HG02943 (cell line): ENCODE measurements around the gene PPRC1.

Experiments
- ATAC-seq: cut with Tn5 transposase; IDR thresholded peaks from one replicate; pipeline ENCODE4 v1.9.1; 2021; ENCODE audit warnings: mild to moderate bottlenecking, low read depth, moderate library complexity; ENCODE audit not compliant: unreplicated experiment

The PPRC1 gene

DNA sequence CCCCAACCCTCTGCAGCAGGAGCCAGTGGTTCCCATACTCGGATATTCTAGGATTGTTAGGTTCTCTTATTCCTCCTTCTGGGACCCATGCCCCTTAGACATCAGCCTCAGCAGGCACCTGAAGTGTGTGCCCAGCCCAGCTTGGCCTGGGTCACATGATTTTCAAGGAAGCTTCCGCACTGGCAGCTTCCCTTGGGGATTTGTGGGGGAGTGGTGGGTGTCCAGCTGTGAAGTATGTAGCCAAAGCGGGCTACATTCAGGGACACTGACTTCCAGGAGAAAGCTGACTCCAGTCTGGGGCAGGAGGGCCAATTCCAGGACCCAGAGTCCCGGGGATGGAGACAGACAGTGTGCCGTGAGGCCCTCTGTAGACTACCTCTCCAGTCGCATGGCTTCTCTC is 14.0 kb upstream of the PPRC1 start:
- ATAC-seq, result no peak

DNA sequence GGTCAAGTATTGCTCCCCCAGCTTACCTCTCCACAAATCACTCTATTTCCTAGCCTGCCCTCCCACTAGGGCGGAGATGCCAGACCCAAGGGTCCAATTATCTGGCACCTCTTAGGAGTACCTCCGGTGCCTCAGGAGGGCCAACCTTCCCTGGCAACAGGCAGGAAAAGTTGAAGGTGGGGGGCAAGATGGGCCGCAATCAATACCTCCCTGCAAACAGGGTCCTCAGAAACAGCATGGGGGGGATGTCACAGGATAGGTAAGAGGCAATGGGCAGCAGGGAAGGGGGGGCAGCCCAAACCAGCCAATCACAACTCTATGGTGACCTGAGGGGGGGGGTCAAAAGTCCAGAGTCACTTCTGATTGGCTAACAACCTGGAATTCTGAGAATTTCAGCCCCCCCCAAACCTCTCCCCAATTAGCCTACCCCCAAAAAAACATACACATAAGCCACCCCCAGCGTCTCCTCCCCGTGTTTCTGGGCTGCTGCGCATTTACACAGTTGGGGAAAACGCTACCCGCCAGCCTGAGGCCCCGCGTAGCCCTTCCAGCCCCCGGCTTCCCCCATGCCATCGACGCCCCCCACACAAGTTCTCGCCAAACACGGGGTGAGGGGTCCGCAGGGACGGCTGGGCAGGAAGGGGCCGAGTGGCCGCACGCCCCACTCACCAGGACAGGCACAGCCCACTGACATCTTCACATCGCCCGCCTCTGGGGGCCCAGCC is 13.3 kb upstream of the PPRC1 start:
- no peak for ATAC-seq

DNA sequence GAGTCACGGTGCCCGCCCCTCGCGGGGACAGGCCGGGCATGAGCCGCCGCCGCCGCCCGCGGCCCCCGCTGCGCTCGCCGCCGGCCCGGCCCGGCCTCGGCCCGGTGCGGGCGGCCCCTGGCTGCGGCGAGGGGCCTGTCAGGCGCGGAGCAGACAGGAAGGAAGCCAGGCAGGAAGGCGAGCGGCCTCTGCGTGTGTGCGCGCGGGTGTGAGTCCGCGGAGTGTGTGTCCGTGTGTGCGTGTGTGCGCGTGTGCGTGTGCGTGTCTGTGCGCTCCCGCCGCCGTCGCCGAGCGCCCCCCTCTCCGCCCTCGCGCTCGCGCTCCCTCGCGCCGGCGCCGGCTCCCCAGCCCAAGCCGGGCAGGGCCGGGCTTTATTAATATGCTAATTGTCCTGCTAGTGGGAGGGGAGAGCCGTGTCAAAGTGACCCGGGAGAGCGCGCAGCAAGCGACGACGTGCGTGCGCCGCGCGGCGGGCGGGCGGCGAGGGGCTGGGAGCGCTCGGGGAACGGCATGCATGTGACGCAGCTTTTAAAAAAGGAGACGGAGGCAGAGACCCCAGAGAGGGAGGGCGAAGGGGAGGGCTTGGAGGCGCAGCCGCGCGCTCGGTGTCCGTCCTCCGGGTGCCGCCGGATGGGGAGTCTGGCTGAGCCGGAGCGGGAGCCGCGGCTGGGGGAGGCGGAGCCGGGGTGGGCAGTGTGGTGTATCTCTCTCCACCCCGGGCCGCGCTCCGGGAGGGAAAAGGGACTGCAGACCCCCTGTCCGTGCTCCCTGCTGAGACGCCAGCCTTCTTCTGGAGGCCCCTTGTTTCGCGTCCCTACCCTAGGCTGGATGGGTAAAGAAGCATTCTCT is 12.5 kb upstream of the PPRC1 start, which contains the start of gene LDB1:
Gene LDB1 (minus strand): TSS at position 227 of the 849 bp plus-strand sequence. CDS start 258 bp downstream, outside the sequence.
- ATAC-seq, result peak; percentile 58

DNA sequence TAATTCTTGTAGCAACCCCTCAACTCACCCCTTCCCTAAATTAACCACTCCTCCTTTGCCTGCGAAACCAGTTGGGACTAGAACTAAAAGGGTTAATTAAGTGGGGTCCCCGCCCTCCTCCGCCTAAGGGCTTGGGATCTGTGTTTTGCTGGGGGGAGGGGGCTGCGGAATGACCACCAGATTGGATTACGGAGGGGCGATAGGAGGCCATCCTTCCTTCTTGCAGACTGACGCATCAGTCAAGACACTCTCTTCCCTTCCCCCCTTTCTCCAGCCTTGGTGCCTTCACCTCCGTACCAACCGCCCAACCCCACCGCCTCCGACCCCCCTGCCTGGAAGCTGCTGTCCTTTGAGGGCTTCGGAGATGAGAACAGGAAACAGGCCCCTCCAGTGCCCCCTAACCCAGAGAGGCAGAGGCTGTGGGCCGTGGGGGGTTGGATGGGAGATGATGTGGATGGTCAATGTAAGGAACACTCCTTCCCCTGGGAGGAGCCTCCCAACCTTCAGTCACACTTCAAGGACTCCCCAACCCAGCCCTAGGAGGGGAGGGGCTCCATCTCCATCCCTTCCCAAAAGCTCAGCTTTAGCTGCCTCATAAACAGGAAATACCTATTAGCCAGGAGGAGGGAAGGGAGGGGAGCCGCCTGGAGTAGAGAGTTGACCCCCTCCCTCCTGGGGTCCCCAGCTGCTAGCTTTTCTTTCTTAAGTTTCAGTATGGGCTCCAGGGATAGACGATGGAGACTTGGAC is 11.7 kb upstream of the PPRC1 start:
- ATAC-seq, result no peak

DNA sequence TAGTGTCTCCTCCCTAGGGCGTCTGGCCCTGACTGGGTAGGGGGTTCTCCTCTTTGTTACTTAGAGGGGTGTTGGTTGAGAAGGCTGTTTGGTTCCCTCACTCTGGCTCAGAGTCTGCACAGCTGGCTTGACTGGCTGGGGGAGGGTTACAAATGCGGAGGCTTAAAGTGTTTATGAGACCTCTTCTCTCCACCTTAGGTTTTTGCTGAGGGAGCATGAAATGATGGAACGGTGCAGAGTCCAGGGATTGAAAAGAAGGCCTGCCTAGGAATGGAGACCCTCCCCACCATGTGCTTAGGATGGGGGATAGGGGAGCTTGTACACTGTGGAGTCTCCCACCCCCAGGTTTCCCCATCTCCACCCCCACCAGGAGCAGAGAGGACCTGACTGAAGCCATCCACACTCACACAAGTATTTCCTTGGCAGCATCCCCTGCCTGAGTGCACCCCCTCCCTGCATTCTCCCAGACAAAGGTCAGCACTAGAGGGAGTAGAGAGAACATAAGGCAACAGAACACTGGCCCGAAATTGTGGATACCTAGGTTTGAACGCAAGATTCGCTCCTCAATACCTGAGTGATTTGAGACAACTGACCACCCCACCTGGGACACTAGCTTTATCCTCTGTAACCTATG is 11.0 kb upstream of the PPRC1 start:
- ATAC-seq, result no peak

DNA sequence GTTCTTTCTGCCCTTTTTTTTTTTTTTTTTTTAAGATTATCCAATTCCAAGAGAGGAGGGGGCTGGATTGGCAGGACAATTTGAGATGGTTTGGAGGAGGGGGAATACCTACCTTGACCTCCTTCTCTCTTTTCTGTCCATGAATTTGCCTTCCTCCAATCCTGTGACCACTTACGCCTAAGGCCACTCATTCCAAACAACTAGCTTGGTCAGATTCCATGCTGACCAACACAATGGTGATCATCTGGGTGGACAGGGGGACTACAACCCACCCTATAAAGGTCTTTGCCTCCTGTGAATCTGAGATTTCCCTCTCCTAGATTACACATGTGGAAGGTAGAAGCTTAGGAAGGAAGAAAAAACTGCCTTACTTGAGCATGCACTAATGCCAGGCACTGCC is 10.4 kb upstream of the PPRC1 start:
- ATAC-seq, result no peak

DNA sequence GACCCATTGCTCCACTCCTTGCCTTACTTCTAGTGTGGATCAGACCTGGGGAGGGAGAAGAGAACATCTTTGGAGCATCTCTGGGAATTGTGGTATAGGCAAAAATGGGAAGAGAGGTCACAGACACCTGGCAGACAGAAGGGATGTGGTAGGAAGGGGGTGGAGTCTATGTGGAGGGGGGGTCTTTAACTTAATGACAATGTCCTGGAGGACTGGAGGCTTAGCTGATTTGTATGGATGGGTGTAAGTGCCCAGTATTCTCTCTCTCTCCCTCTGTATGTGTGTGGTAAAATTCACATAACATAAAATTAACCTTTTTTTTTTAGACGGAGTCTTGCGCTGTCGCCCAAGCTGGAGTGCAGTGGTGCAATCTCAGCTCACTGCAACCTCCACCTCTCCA is 9.6 kb upstream of the PPRC1 start:
- ATAC-seq, result no peak

DNA sequence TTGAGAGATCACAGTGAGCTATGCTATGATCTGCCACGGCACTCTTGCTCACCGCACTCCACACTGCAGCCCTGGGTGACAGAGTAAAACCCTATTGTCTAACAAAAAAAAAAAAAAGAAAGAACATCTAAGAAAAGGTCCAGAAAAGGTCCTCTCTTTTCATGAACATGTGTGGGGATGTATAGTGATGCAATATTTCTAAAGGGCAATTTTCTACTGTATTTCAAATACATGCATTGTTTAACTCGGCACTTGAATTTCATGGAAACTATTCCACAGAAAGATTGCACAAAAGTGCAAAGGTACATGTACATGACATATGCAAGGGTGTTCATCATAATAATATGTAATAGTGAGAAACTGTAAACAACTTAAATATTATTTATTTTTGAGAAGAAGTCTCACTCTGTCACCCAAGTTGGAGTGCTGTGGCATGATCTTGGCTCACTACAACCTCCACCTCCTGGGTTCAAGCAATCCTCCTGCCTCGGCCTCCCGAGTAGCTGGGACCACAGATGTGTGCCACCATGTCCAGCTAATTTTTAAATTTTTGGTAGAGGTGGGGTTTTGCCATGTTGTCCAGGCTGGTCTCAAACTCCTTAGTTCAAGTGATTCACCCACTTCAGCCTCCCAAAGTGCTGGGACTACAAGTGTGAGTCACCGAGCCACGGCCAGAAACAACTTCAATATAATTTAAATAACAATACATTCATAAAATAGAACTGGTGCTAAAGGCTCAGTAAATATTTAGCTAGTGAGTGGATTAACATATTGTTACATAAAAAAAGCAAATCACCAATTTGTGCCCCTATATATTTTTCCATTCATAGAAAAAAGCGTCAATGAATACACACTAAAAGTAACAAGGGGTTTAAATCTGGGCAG is 1.3 kb upstream of the PPRC1 start:
- no peak for ATAC-seq

DNA sequence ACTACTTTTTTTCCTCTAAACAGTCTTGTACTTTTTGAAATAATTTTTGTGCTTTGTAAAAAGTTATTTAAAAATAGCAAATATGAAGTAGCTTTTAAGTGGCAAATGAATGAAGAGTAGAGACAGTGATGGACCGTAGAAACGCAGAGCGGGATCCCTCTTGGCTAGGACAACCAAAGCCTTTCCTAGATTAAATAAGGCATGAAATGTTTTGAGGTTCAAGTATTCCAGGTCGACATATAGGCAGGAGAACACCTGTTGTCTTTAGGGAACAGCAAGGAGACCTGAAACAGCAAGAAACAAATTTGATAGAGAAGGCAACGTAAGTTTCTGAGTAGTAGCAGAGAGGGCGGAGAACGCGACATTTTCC is 662 bp upstream of the PPRC1 start:
- no peak for ATAC-seq

DNA sequence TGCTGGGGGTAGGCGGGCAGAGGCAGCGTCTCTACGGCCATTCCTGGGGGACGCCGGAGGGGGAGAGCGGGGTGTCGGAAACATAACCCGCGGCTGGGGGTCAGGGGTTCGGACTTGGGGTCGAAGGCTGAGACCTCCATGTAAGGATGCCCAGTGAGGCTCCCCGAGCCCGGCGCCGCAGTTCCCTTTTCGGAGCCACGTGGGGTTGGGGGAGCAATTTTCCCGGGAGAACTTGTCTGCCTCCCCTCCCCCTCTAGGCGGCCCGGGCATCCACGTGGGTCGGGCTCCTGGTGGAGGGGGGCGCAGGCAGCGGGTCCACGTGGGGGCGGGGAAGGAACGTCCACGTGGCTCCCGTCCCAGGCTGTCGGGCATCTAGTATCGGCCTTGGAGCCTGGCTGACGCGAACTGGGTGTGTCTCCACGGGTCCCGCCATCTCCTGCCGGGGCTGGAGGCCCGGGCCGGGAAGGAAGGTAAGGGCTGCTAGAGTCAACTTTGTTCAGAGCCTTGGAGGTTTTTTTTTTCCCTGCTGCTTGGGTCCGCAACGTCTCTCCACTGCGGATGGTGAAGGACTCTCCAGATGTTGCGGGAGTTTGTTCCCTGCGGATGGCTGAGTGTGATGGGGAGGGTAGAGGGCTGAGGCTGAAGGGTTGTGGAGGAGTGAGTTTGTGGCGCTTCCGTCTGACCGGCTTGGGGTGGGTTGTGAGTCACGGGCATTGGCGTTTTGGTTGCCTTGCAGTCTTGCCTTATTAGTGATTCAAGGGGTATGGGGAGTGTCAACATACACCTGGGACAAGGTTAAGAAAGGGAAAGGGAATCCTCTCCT is 744 bp downstream of the PPRC1 start:
- no peak for ATAC-seq

DNA sequence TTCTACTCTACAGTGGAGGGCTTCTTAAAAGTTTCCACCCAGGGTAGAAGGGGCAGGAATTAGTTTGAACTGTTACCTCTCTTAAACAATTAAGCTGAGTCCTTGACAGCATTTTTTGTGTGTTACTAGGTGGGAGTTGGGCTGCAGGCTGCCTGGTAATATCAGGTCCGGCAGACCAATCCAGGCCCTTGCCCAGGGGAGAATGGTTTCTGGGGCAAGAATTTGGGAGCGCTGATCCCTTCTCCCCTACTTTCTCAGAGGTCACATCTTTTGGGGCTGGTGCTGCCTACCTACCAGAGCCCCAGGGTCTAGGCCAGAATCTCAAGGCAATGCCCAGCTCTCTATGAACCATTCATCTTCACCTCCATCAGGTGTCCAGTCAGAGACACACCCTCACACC is 1.6 kb downstream of the PPRC1 start:
- ATAC-seq, result no peak

DNA sequence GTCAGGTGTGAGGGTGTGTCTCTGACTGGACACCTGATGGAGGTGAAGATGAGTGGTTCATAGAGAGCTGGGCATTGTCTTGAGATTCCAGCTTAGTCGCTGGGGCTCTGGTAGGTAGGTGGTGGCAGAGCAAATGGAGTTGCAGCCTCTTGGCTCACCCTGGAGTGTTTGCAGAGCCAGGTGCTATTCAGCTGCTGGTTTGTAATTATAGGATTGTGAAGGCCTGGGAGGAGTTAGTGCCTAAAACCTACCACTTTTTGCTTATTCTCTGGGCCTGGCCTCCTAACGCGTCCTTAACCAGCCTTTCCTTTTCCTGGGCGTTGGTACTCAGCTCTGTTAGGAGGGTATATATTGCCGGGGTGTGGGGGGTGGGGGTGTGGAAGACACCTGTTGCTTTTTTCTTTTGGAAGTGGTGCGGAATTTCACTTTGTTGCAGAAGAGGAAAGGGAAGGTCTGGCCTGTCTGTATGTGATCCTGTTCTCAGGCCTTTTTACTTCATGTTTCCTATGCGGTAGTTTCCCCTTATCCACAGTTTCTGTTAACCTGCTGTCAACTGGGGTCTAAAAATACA is 3.2 kb downstream of the PPRC1 start:
- ATAC-seq, result no peak

DNA sequence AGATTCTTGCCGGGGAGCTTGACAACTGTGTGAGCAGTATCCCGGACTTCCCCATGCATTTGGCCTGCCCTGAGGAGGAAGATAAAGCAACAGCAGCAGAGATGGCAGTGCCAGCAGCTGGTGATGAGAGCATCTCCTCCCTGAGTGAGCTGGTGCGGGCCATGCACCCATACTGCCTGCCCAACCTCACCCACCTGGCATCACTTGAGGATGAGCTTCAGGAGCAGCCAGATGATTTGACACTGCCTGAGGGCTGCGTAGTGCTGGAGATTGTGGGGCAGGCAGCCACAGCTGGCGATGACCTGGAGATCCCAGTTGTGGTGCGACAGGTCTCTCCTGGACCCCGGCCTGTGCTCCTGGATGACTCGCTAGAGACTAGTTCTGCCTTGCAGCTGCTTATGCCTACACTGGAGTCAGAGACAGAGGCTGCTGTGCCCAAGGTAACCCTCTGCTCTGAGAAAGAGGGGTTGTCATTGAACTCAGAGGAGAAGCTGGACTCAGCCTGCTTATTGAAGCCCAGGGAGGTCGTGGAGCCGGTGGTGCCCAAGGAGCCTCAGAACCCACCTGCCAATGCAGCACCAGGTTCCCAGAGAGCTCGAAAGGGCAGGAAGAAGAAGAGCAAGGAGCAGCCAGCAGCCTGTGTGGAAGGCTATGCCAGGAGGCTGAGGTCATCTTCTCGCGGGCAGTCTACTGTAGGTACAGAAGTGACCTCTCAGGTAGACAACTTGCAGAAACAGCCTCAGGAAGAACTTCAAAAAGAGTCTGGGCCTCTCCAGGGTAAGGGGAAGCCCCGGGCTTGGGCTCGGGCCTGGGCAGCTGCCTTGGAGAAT is 6.7 kb downstream of the PPRC1 start:
- ATAC-seq, result no peak

DNA sequence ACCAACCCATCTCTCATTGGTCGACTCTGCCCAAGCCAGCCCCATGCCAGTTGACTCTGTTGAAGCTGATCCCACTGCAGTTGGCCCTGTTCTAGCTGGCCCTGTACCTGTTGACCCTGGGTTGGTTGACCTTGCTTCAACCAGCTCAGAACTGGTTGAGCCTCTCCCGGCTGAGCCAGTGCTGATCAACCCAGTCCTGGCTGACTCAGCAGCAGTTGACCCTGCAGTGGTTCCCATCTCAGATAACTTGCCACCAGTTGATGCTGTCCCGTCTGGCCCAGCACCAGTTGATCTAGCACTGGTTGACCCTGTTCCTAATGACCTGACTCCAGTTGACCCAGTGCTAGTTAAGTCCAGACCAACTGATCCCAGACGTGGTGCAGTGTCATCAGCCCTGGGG is 7.4 kb downstream of the PPRC1 start:
- ATAC-seq, result no peak

DNA sequence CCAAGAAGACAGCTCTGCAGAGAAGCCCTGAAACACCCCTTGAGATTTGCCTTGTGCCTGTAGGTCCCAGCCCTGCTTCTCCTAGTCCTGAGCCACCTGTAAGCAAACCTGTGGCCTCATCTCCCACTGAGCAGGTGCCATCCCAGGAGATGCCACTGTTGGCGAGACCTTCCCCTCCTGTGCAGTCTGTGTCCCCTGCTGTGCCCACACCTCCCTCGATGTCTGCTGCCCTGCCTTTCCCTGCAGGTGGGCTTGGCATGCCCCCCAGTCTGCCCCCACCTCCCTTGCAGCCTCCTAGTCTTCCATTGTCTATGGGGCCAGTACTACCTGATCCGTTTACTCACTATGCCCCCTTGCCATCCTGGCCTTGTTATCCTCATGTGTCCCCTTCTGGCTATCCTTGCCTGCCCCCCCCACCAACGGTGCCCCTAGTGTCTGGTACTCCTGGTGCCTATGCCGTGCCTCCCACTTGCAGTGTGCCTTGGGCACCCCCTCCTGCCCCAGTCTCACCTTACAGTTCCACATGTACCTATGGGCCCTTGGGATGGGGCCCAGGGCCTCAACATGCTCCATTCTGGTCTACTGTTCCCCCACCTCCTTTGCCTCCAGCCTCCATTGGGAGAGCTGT is 8.2 kb downstream of the PPRC1 start:
- ATAC-seq, result no peak

DNA sequence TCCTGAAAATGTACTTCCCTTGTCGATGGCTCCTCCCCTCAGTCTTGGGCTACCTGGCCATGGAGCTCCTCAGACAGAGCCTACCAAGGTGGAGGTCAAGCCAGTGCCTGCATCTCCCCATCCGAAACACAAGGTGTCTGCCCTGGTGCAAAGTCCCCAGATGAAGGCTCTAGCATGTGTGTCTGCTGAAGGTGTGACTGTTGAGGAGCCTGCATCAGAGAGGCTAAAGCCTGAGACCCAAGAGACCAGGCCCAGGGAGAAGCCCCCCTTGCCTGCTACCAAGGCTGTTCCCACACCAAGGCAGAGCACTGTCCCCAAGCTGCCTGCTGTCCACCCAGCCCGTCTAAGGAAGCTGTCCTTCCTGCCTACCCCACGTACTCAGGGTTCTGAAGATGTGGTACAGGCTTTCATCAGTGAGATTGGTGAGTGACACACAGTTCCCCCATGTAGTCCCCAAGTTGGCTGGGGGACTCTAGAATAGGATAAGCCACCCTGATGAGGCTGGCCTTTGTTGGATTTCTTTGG is 8.8 kb downstream of the PPRC1 start:
- ATAC-seq, result no peak

DNA sequence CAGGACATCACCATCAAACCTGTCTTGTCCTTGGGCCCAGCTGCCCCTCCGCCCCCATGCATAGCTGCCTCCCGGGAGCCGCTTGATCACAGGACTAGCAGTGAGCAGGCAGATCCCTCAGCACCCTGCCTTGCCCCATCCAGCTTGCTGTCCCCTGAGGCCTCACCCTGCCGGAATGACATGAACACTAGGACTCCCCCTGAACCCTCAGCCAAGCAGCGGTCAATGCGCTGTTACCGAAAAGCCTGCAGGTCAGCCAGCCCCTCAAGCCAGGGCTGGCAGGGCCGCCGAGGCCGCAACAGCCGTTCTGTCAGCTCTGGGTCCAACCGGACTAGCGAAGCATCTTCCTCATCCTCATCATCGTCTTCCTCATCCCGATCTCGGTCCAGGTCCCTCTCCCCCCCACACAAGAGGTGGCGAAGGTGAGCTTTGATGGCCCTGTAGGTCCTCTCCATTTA is 14.2 kb downstream of the PPRC1 start:
- no peak for ATAC-seq
